SK-N-SH (cell line): Measurements from ENCODE around the gene MAGEB16. TPM values are rescaled to one million over a fixed set of nuclear protein-coding genes. Genes with fewer than 3 reads are reported as not detected.

ENCODE experiments used
- CTCF ChIA-PET: fragments of 300-600, 350-600 bp; formaldehyde crosslinking; extraction: SDS; loops from one replicate; lab custom pipeline; 2021; lab: Yijun Ruan, JAX
- POLR2A ChIA-PET: fragments of 350-600 bp; sonication (Branson Sonifier 250); formaldehyde crosslinking; extraction: SDS; loops from one replicate; lab custom pipeline; 2020; ENCODE audit warnings: antibody characterized with exemption, inconsistent platforms; lab: Yijun Ruan, JAX
- DNase-seq: peaks from one replicate; pipeline ENCODE4 v3.0.0; 2012
- H2AFZ ChIP-seq: fragments of 200-600 bp; sonication (generic); 2 replicates; pipeline ENCODE4 v1.8.1; 2016; ENCODE audit warnings: antibody characterized with exemption, mild to moderate bottlenecking, low read depth
- H3F3A ChIP-seq: fragments of 200-600 bp; sonication (generic); replicated peaks from 2 replicates; pipeline ENCODE3; 2016; ENCODE audit warnings: antibody characterized with exemption, mild to moderate bottlenecking; ENCODE audit not compliant: insufficient read depth
- H3K27ac ChIP-seq, 2 experiments: fragments of 200-500 bp in 1 of 2; fragments of 200-600 bp in 1 of 2; sonication (Bioruptor generic) in 1 of 2; sonication (generic), shearing (Covaris generic) in 1 of 2; 2 replicates each; pipeline versions ENCODE4 v1.5.1 to v1.6.1; 2014 to 2016; ENCODE audit warnings: low read depth in 2 of 2, inconsistent platforms in 1 of 2, low read length in 1 of 2, mild to moderate bottlenecking in 1 of 2, mixed read lengths in 1 of 2
- H3K27me3 ChIP-seq: fragments of 200-600 bp; sonication (generic), shearing (Covaris generic); 2 replicates; pipeline ENCODE4 v1.6.1; 2016; ENCODE audit warnings: mixed run types; ENCODE audit not compliant: insufficient read depth
- H3K36me3 ChIP-seq, 2 experiments: fragments of 200-500 bp in 1 of 2; fragments of 200-600 bp in 1 of 2; sonication (Bioruptor generic) in 1 of 2; sonication (generic) in 1 of 2; replicated peaks in 1 of 2; 2 replicates each; pipeline versions ENCODE3 to v1.5.1; 2014 to 2016; ENCODE audit warnings: low read length in 1 of 2, mild to moderate bottlenecking in 1 of 2; ENCODE audit not compliant: insufficient read depth in 2 of 2, control insufficient read depth in 1 of 2
- H3K4me1 ChIP-seq, 2 experiments: fragments of 200-500 bp in 1 of 2; fragments of 200-600 bp in 1 of 2; sonication (Bioruptor generic) in 1 of 2; sonication (generic), shearing (Covaris generic) in 1 of 2; 2 replicates each; pipeline versions ENCODE4 v1.5.1 to v1.6.1; 2014 to 2016; ENCODE audit warnings: low read depth in 1 of 2, low read length in 1 of 2, mixed run types in 1 of 2; ENCODE audit not compliant: insufficient read depth in 2 of 2, control insufficient read depth in 1 of 2
- H3K4me2 ChIP-seq: fragments of 200-600 bp; sonication (generic), shearing (Covaris generic); 2 replicates; pipeline ENCODE4 v1.6.1; 2017; ENCODE audit warnings: mixed run types
- H3K4me3 ChIP-seq, 2 experiments: fragments of 200-500 bp in 1 of 2; fragments of 200-600 bp in 1 of 2; sonication (Bioruptor generic) in 1 of 2; sonication (generic), shearing (Covaris generic) in 1 of 2; 2 replicates each; pipeline versions ENCODE4 v1.5.1 to v1.8.1; 2014 to 2016; ENCODE audit warnings: low read depth in 2 of 2, inconsistent platforms in 1 of 2, low read length in 1 of 2, mild to moderate bottlenecking in 1 of 2, mixed read lengths in 1 of 2, moderate library complexity in 1 of 2
- H3K79me2 ChIP-seq: fragments of 200-600 bp; sonication (generic); 2 replicates; pipeline ENCODE4 v1.8.1; 2017; ENCODE audit warnings: mild to moderate bottlenecking; ENCODE audit not compliant: insufficient read depth
- H3K9ac ChIP-seq: fragments of 200-600 bp; sonication (generic); 2 replicates; pipeline ENCODE4 v1.6.1; 2017; ENCODE audit warnings: mixed run types
- H3K9me2 ChIP-seq: fragments of 200-600 bp; sonication (generic); 2 replicates; pipeline ENCODE4 v1.6.1; 2017; ENCODE audit warnings: mixed run types
- H3K9me3 ChIP-seq: fragments of 200-600 bp; sonication (generic); 2 replicates; pipeline ENCODE4 v1.6.1; 2017; ENCODE audit warnings: mixed run types, mild to moderate bottlenecking, moderate library complexity
- H4K20me1 ChIP-seq: fragments of 200-600 bp; sonication (generic); 2 replicates; pipeline ENCODE4 v1.6.1; 2017; ENCODE audit warnings: mild to moderate bottlenecking, mixed run types; ENCODE audit not compliant: insufficient read depth
- ELF1 ChIP-seq: IDR thresholded peaks from 2 replicates; pipeline ENCODE4 v1.4.0; 2012
- EZH2phosphoT487 ChIP-seq: fragments of 200-600 bp; sonication (generic); IDR thresholded peaks from 2 replicates; pipeline ENCODE4 v1.6.1; 2017; ENCODE audit warnings: low read depth, mixed run types, mild to moderate bottlenecking, antibody characterized with exemption, moderate library complexity, borderline replicate concordance
- GABPA ChIP-seq: IDR thresholded peaks from 2 replicates; pipeline ENCODE4 v1.4.0; 2012; ENCODE audit warnings: low read depth, mild to moderate bottlenecking
- MAX ChIP-seq: IDR thresholded peaks from 2 replicates; pipeline ENCODE4 v1.4.0; 2012; ENCODE audit warnings: low read depth
- MEF2A ChIP-seq: IDR thresholded peaks from 2 replicates; pipeline ENCODE4 v1.4.0; 2012; ENCODE audit warnings: low read depth, borderline replicate concordance
- PBX3 ChIP-seq: IDR thresholded peaks from 2 replicates; pipeline ENCODE4; 2012
- RAD21 ChIP-seq: IDR thresholded peaks from 2 replicates; pipeline ENCODE4 v1.6.1; 2012; ENCODE audit warnings: mild to moderate bottlenecking, low read length
- RCOR1 ChIP-seq: fragments of 150-350 bp; IDR thresholded peaks from 2 replicates; pipeline ENCODE4 v1.6.1; 2017; ENCODE audit warnings: antibody characterized with exemption, low read length
- RXRA ChIP-seq: IDR thresholded peaks from 2 replicates; pipeline ENCODE4 v1.4.0; 2012; ENCODE audit warnings: low read depth, mild to moderate bottlenecking, borderline replicate concordance
- SIN3A ChIP-seq: IDR thresholded peaks from 2 replicates; pipeline ENCODE4 v1.6.1; 2012; ENCODE audit warnings: low read depth, mild to moderate bottlenecking, low read length, moderate library complexity, borderline replicate concordance
- TAF1 ChIP-seq: IDR thresholded peaks from 2 replicates; pipeline ENCODE4 v1.6.1; 2012; ENCODE audit warnings: low read depth, mild to moderate bottlenecking, low read length, moderate library complexity, borderline replicate concordance
- USF1 ChIP-seq: IDR thresholded peaks from 2 replicates; pipeline ENCODE4 v1.4.0; 2012; ENCODE audit warnings: low read depth, borderline replicate concordance
- WGBS: methylation state at CpG from one replicate; pipeline ENCODE4 v1.1.6; 2017; ENCODE audit warnings: low lambda C conversion rate; 5-methylcytosine and 5-hydroxymethylcytosine counted together
- polyA plus RNA-seq, 3 experiments: library from polyadenylated mRNA; depleted of rRNA; stranded (reverse); fragments of >200 nt; gene quantifications; 2 replicates each; pipeline ENCODE4 v1.2.3, GENCODE V29; 2012

MAGEB16 gene
- polyA plus RNA-seq, 1 of the 3 experiments (the other 2 are of a cell fraction): 0.08 TPM

GRCh38 chrX:35847736-35848135 is 49.6 kb downstream of the MAGEB16 start:
- Histone ChIP-seq H3K9ac (no peak overlapping the region), H3K4me3 (no peak overlapping the region), H3F3A (no peaks in the 10 kb centered on the region), H3K27ac (no peak overlapping the region), H3K4me2 (no peak overlapping the region), H3K9me3 (no peaks in the 10 kb centered on the region), H4K20me1 (no peaks in the 10 kb centered on the region), H3K9me2 (no peaks in the 10 kb centered on the region), H3K79me2 (no peaks in the 10 kb centered on the region), H3K36me3 (no peaks in the 10 kb centered on the region), H3K4me1 (no peaks in the 10 kb centered on the region), H3K27me3 (no peaks in the 10 kb centered on the region), H2AFZ (no peak overlapping the region)
- POLR2A ChIA-PET: no interaction called here
- TF ChIP-seq RXRA (no peak), RCOR1 (no peak), GABPA (no peak), PBX3 (no peak), MAX (no peak), SIN3A (no peak), RAD21 (no peak), TAF1 (no peak), USF1 (no peak), MEF2A (no peak), EZH2phosphoT487 (no peak), ELF1 (no peak)
- WGBS: 4% methylated on average over 4 of the region's 4 CpGs
- CTCF ChIA-PET: no interaction called here
- DNase-seq: no peak

Other genes with a start within 250 kb of the MAGEB16 start
- 0.02 TPM in 2 replicates for gene CFAP47, start 121.4 kb downstream of the MAGEB16 start, polyA plus RNA-seq (2012; rRNA removed)